OCI-LY1 (cell line): Measurements from ENCODE around the gene ELOVL6.

Experiments
- CTCF ChIP-seq: fragments of 200-600 bp; sonication (generic), shearing (Covaris generic); IDR thresholded peaks from 2 replicates; pipeline ENCODE4 v1.5.1; 2017; ENCODE audit warnings: mild to moderate bottlenecking, antibody characterized with exemption, low read length, moderate library complexity, mixed read lengths
- EZH2 ChIP-seq: fragments of 200-600 bp; sonication (generic), shearing (Covaris generic); IDR thresholded peaks from 2 replicates; pipeline ENCODE4 v1.8.0; 2017; ENCODE audit warnings: borderline replicate concordance, mixed run types, mild to moderate bottlenecking, antibody characterized with exemption, low read length, moderate library complexity, mixed read lengths

GRCh38 chr4:110207233-110207632 is 8.8 kb upstream of the ELOVL6 start:
- no peak for TF ChIP-seq CTCF
- no peak for TF ChIP-seq EZH2
